WTC11 (cell line): Measurements from ENCODE around the gene SATB1. TPM values are rescaled to one million over a fixed set of nuclear protein-coding genes. Genes with fewer than 3 reads are reported as not detected.
A peak's percentile ranks its signal among the peaks of the same experiment; 100 is the strongest.
"Not testable (repeated sequence)": the region's sequence is repeated elsewhere in the genome, so short reads cannot be mapped to it uniquely, and the experiment has no call there.

ENCODE experiments used
- ATAC-seq: fragments of 200-7000 bp; cut with Tn5 transposase; 2 replicates; pipeline ENCODE4 v1.10.0; 2021; ENCODE audit warnings: mild to moderate bottlenecking, moderate library complexity
- CTCF ChIA-PET: fragments of 300-600 bp; sonication (Branson Sonifier 250); formaldehyde crosslinking; loops from one replicate; lab custom pipeline; 2021; ENCODE audit warnings: antibody characterized with exemption; lab: Charles Lee
- POLR2A ChIA-PET: fragments of 350-600 bp; sonication (Branson Sonifier 250); formaldehyde crosslinking; loops from one replicate; lab custom pipeline; 2021; ENCODE audit warnings: antibody characterized with exemption; lab: Charles Lee
- DNase-seq: peaks from one replicate; pipeline ENCODE4 v3.0.0; 2021; ENCODE audit warnings: low spot score
- H3K27ac Mint-ChIP-seq: 2 replicates; pipeline ENCODE4 v1.8.0; 2021; ENCODE audit warnings: mixed read lengths
- H3K27me3 Mint-ChIP-seq: 2 replicates; pipeline ENCODE4 v1.8.0; 2021; ENCODE audit warnings: low read depth, mild to moderate bottlenecking, moderate library complexity, mixed read lengths
- H3K36me3 Mint-ChIP-seq: 2 replicates; pipeline ENCODE4 v1.8.0; 2021; ENCODE audit warnings: mixed read lengths
- H3K4me1 Mint-ChIP-seq: 2 replicates; pipeline ENCODE4 v1.8.0; 2022; ENCODE audit warnings: mixed read lengths
- H3K4me3 Mint-ChIP-seq: 2 replicates; pipeline ENCODE4 v1.8.0; 2021; ENCODE audit warnings: mild to moderate bottlenecking, moderate library complexity, mixed read lengths
- H3K9me3 Mint-ChIP-seq: 2 replicates; pipeline ENCODE4 v1.8.0; 2021; ENCODE audit warnings: mixed read lengths
- ARID4B ChIP-seq: sonication (generic); formaldehyde crosslinking; IDR thresholded peaks from 2 replicates; pipeline ENCODE4 v1.8.0; 2023; ENCODE audit warnings: missing genetic modification reagents, mild to moderate bottlenecking, borderline replicate concordance
- ATF3 ChIP-seq: sonication (generic); formaldehyde crosslinking; conservative IDR thresholded peaks from 2 replicates; pipeline ENCODE4 v1.8.1; 2022; ENCODE audit warnings: mild to moderate bottlenecking, missing genetic modification reagents
- ATF6 ChIP-seq: sonication (generic); formaldehyde crosslinking; IDR thresholded peaks from 2 replicates; pipeline ENCODE4 v1.8.1; 2023; ENCODE audit warnings: mild to moderate bottlenecking, missing genetic modification reagents
- CBFB ChIP-seq: sonication (generic); formaldehyde crosslinking; IDR thresholded peaks from 2 replicates; pipeline ENCODE4 v1.8.1; 2022; ENCODE audit warnings: mild to moderate bottlenecking, low read depth, missing genetic modification reagents
- CREM ChIP-seq: sonication (generic); formaldehyde crosslinking; IDR thresholded peaks from 2 replicates; pipeline ENCODE4 v1.8.1; 2022; ENCODE audit warnings: mild to moderate bottlenecking, missing genetic modification reagents, moderate library complexity
- GABPB1 ChIP-seq: sonication (generic); formaldehyde crosslinking; IDR thresholded peaks from 2 replicates; pipeline ENCODE4 v1.8.1; 2023; ENCODE audit warnings: mild to moderate bottlenecking, missing genetic modification reagents
- GTF2I ChIP-seq: fragments of 250-450 bp; sonication (Bioruptor Pico); conservative IDR thresholded peaks from 2 replicates; pipeline ENCODE4 v1.4.0; 2021; ENCODE audit warnings: mild to moderate bottlenecking
- IRF1 ChIP-seq: sonication (generic); formaldehyde crosslinking; IDR thresholded peaks from 2 replicates; pipeline ENCODE4 v1.8.0; 2023; ENCODE audit warnings: missing genetic modification reagents
- NFATC4 ChIP-seq: fragments of 250-450 bp; sonication (Bioruptor Pico); IDR thresholded peaks from 2 replicates; pipeline ENCODE4 v1.9.0; 2021; ENCODE audit warnings: mild to moderate bottlenecking
- NFE2L1 ChIP-seq: sonication (generic); formaldehyde crosslinking; IDR thresholded peaks from 2 replicates; pipeline ENCODE4 v1.8.1; 2023; ENCODE audit warnings: missing genetic modification reagents
- NFYB ChIP-seq: sonication (generic); formaldehyde crosslinking; conservative IDR thresholded peaks from 2 replicates; pipeline ENCODE4 v1.8.0; 2022; ENCODE audit warnings: low read depth, missing genetic modification reagents
- NR3C1 ChIP-seq: sonication (generic); formaldehyde crosslinking; conservative IDR thresholded peaks from 2 replicates; pipeline ENCODE4 v1.8.1; 2023; ENCODE audit warnings: low read depth, mild to moderate bottlenecking, missing genetic modification reagents
- PREB ChIP-seq: sonication (generic); formaldehyde crosslinking; IDR thresholded peaks from 2 replicates; pipeline ENCODE4 v1.8.1; 2022; ENCODE audit warnings: mild to moderate bottlenecking, missing genetic modification reagents, moderate library complexity, borderline replicate concordance
- SP1 ChIP-seq: sonication (generic); formaldehyde crosslinking; conservative IDR thresholded peaks from 2 replicates; pipeline ENCODE4 v1.8.1; 2022; ENCODE audit warnings: missing genetic modification reagents
- ZBTB43 ChIP-seq: sonication (generic); formaldehyde crosslinking; IDR thresholded peaks from 2 replicates; pipeline ENCODE4 v1.8.1; 2023; ENCODE audit warnings: mild to moderate bottlenecking, missing genetic modification reagents
- ZNF317 ChIP-seq: sonication (generic); formaldehyde crosslinking; IDR thresholded peaks from 2 replicates; pipeline ENCODE4 v1.8.1; 2023; ENCODE audit warnings: low read depth, mild to moderate bottlenecking, moderate library complexity, missing genetic modification reagents, borderline replicate concordance
- total RNA-seq: library from RNA; stranded (reverse); gene quantifications from 3 replicates; pipeline ENCODE4 v1.2.3, GENCODE V29; 2021

SATB1 gene
- total RNA-seq, 1 experiment from 2014 or later: 36.2 TPM

- no peak overlapping the region for H3K4me3 Mint-ChIP-seq
- no peak overlapping the region for H3K27ac Mint-ChIP-seq
- POLR2A ChIA-PET: no interaction called here
- H3K4me1 Mint-ChIP-seq: peaks cover 9% of the 10 kb centered on the region
- TF ChIP-seq GABPB1 (no peak), ZNF317 (no peak), CBFB (CRISPR knock-in tag) (no peak), ATF6 (CRISPR knock-in tag) (no peak), IRF1 (CRISPR knock-in tag) (no peak), PREB (CRISPR knock-in tag) (no peak), SP1 (CRISPR knock-in tag) (no peak)
- peaks cover 5% of the 10 kb centered on the region for H3K36me3 Mint-ChIP-seq
- no peaks in the 10 kb centered on the region for H3K9me3 Mint-ChIP-seq
- DNase-seq (no peak), ATAC-seq (no peak)
- CTCF ChIA-PET: no interaction called here
- H3K27me3 Mint-ChIP-seq: no peaks in the 10 kb centered on the region
These were observed 44.6 kb upstream of the SATB1 start for GRCh38 chr3:18469775-18470174.

- no peak for DNase-seq
- Mint-ChIP-seq H3K27me3 (no peaks in the 10 kb centered on the region), H3K4me3 (no peak overlapping the region), H3K4me1 (peaks cover 9% of the 10 kb centered on the region), H3K36me3 (peaks cover 11% of the 10 kb centered on the region), H3K27ac (no peak overlapping the region), H3K9me3 (peaks cover 8% of the 10 kb centered on the region)
- ChIA-PET CTCF (no interaction called here), POLR2A (interaction anchor here (0.6 kb wide), 1 partner anchor 302 kb away, joined by 3 read pairs; no protein-coding TSS in a partner anchor)
- TF ChIP-seq NFYB (CRISPR knock-in tag) (no peak), GTF2I (no peak)
- ATAC-seq: no peak
These were observed 41.0 kb upstream of the SATB1 start for GRCh38 chr3:18466136-18466535.

- no peak for TF ChIP-seq NFE2L1 (CRISPR knock-in tag)
- no peak for TF ChIP-seq CREM (CRISPR knock-in tag)
- no peak for TF ChIP-seq ZBTB43
- TF ChIP-seq ARID4B: no peak
- TF ChIP-seq NFATC4 (CRISPR knock-in tag): no peak
- no peak for TF ChIP-seq NR3C1
- no peak for TF ChIP-seq ATF3 (CRISPR knock-in tag)
- H3K9me3 Mint-ChIP-seq: peaks cover 37% of the 10 kb centered on the region
- ChIA-PET POLR2A (no interaction called here), CTCF (no interaction called here)
- no peak overlapping the region for H3K4me3 Mint-ChIP-seq
- H3K36me3 Mint-ChIP-seq: peaks cover 30% of the 10 kb centered on the region
- peaks cover 5% of the 10 kb centered on the region for H3K4me1 Mint-ChIP-seq
- no peaks in the 10 kb centered on the region for H3K27me3 Mint-ChIP-seq
- no peak overlapping the region for H3K27ac Mint-ChIP-seq
- ATAC-seq (no peak), DNase-seq (no peak)
These were observed 29.6 kb upstream of the SATB1 start for GRCh38 chr3:18454766-18455165.

GRCh38 chr3:18449618-18450017 is 24.5 kb upstream of the SATB1 start:
- POLR2A ChIA-PET, H3K27ac Mint-ChIP-seq, H3K27me3 Mint-ChIP-seq, ATAC-seq, H3K4me3 Mint-ChIP-seq, CTCF ChIA-PET: not testable (repeated sequence)
- Mint-ChIP-seq H3K9me3 (peaks cover 31% of the 10 kb centered on the region), H3K36me3 (peaks cover 38% of the 10 kb centered on the region), H3K4me1 (peaks cover 23% of the 10 kb centered on the region)
- peak; percentile 16 for DNase-seq
